Smooth muscle cell (in vitro differentiated cells): ENCODE measurements around the gene OR52K1. TPM values are rescaled to one million over a fixed set of nuclear protein-coding genes. Genes with fewer than 3 reads are reported as not detected.
"Not testable (repeated sequence)": the region's sequence is repeated elsewhere in the genome, so short reads cannot be mapped to it uniquely, and the experiment has no call there.

Experiments
- DNase-seq: peaks from one replicate; lab custom pipeline; 2025; ENCODE audit not compliant: unreplicated experiment; lab: John Stamatoyannopoulos, UW
- H2AFZ ChIP-seq: fragments of 200-600 bp; sonication (generic); 2 replicates; pipeline ENCODE4 v1.6.0; 2016; ENCODE audit warnings: antibody characterized with exemption, low read depth, mild to moderate bottlenecking
- H3F3A ChIP-seq: fragments of 200-600 bp; sonication (generic); 2 replicates; pipeline ENCODE4 v1.6.0; 2017; ENCODE audit warnings: antibody characterized with exemption, low read depth
- H3K27ac ChIP-seq: fragments of 200-600 bp; sonication (generic); 2 replicates; pipeline ENCODE4 v1.5.1; 2016; ENCODE audit warnings: low read depth, mild to moderate bottlenecking
- H3K27me3 ChIP-seq: fragments of 200-600 bp; sonication (generic); 2 replicates; pipeline ENCODE4 v1.6.1; 2016; ENCODE audit warnings: low read depth, mild to moderate bottlenecking
- H3K36me3 ChIP-seq: fragments of 200-600 bp; sonication (generic); 2 replicates; pipeline ENCODE4 v1.5.1; 2016; ENCODE audit warnings: low read depth
- H3K4me1 ChIP-seq: fragments of 200-600 bp; sonication (generic); 2 replicates; pipeline ENCODE4 v1.5.1; 2016; ENCODE audit warnings: low read depth
- H3K4me2 ChIP-seq: fragments of 200-600 bp; sonication (generic); 2 replicates; pipeline ENCODE4 v1.6.0; 2016; ENCODE audit warnings: mild to moderate bottlenecking
- H3K4me3 ChIP-seq: fragments of 200-600 bp; sonication (generic); 2 replicates; pipeline ENCODE4 v1.5.1; 2016; ENCODE audit warnings: mild to moderate bottlenecking
- H3K79me2 ChIP-seq: fragments of 200-600 bp; sonication (generic); 2 replicates; pipeline ENCODE4 v1.6.0; 2016; ENCODE audit warnings: low read depth, mild to moderate bottlenecking
- H3K9ac ChIP-seq: fragments of 200-600 bp; sonication (generic); 2 replicates; pipeline ENCODE4 v1.6.0; 2016; ENCODE audit warnings: low read depth
- H3K9me3 ChIP-seq: fragments of 200-600 bp; sonication (generic); replicated peaks from 2 replicates; pipeline ENCODE4 v1.5.1; 2016; ENCODE audit warnings: low read depth
- H4K20me1 ChIP-seq: fragments of 200-600 bp; sonication (generic); 2 replicates; pipeline ENCODE4 v1.6.0; 2016; ENCODE audit warnings: low read depth
- CTCF ChIP-seq: fragments of 200-600 bp; sonication (generic); IDR thresholded peaks from 2 replicates; pipeline ENCODE4 v1.5.1; 2017; ENCODE audit warnings: borderline replicate concordance, mild to moderate bottlenecking, antibody characterized with exemption; ENCODE audit not compliant: insufficient read depth, poor library complexity, severe bottlenecking
- WGBS: methylation state at CpG from one replicate; pipeline ENCODE4 v1.1.7; 2016; ENCODE audit warnings: low lambda C conversion rate; 5-methylcytosine and 5-hydroxymethylcytosine counted together
- polyA plus RNA-seq: library from polyadenylated mRNA; unstranded; fragments of >200 nt; fragmentation: Nextera tagmentation; extraction: Ambion mirVana; gene quantifications from 2 replicates; pipeline ENCODE4 v1.2.1, GENCODE V29; 2016
- total RNA-seq: library from RNA; depleted of rRNA; stranded (reverse); fragments of >200 nt; gene quantifications from 2 replicates; pipeline ENCODE4 v1.2.3, GENCODE V29; 2014

Gene OR52K1
- total and polyA plus RNA-seq, 2 experiments from 2014 or later: 1.6 TPM; not detected in 1

GRCh38 chr11:4527926-4528325, 45.5 kb downstream of the OR52K1 start:
- Histone ChIP-seq H2AFZ (no peak overlapping the region), H3K4me3 (no peak overlapping the region), H3K4me1 (no peaks in the 10 kb centered on the region), H3K27me3 (no peaks in the 10 kb centered on the region), H3F3A (no peaks in the 10 kb centered on the region), H3K4me2 (no peak overlapping the region), H3K9ac (no peak overlapping the region), H4K20me1 (no peaks in the 10 kb centered on the region), H3K36me3 (no peaks in the 10 kb centered on the region), H3K79me2 (no peaks in the 10 kb centered on the region), H3K9me3 (no peaks in the 10 kb centered on the region), H3K27ac (no peak overlapping the region)
- TF ChIP-seq CTCF: no peak
- WGBS: 93% methylated on average over 2 of the region's 2 CpGs
- DNase-seq: no peak

- H3K27ac ChIP-seq, H4K20me1 ChIP-seq, H3K4me3 ChIP-seq, H3F3A ChIP-seq, H3K4me2 ChIP-seq, H3K79me2 ChIP-seq, H3K9me3 ChIP-seq, DNase-seq, H2AFZ ChIP-seq, H3K27me3 ChIP-seq, H3K36me3 ChIP-seq, H3K9ac ChIP-seq, H3K4me1 ChIP-seq: not testable (repeated sequence)
- 71% methylated on average over 11 of the region's 11 CpGs for WGBS
These were observed 49.2 kb downstream of the OR52K1 start for GRCh38 chr11:4531686-4532085.

- TF ChIP-seq CTCF: peak; percentile 71
- H3K4me3 ChIP-seq: no peak overlapping the region
- DNase-seq: no peak
These were observed 57.3 kb downstream of the OR52K1 start for GRCh38 chr11:4539603-4540219.

GRCh38 chr11:4541071-4541470, 58.6 kb downstream of the OR52K1 start:
- no peaks in the 10 kb centered on the region for H3K79me2 ChIP-seq
- no peak overlapping the region for H3K4me3 ChIP-seq
- no peaks in the 10 kb centered on the region for H3F3A ChIP-seq
- no peaks in the 10 kb centered on the region for H3K36me3 ChIP-seq
- no peaks in the 10 kb centered on the region for H4K20me1 ChIP-seq
- no peak overlapping the region for H2AFZ ChIP-seq
- H3K4me1 ChIP-seq: no peaks in the 10 kb centered on the region
- no peaks in the 10 kb centered on the region for H3K9me3 ChIP-seq
- H3K4me2 ChIP-seq: no peak overlapping the region
- H3K27ac ChIP-seq: no peak overlapping the region
- H3K9ac ChIP-seq: no peak overlapping the region
- no peak for TF ChIP-seq CTCF
- 23% methylated on average over 1 of the region's 1 CpG for WGBS
- no peak for DNase-seq
- H3K27me3 ChIP-seq: peaks cover 2% of the 10 kb centered on the region

More at GRCh38 chr11:4539603-4540219, 57.3 kb downstream of the OR52K1 start:
- no peaks in the 10 kb centered on the region for H3F3A ChIP-seq
- H3K27ac ChIP-seq: no peak overlapping the region
- WGBS: 34% methylated on average over 3 of the region's 3 CpGs
- no peaks in the 10 kb centered on the region for H3K27me3 ChIP-seq
- no peak overlapping the region for H3K9ac ChIP-seq
- H3K79me2 ChIP-seq: no peaks in the 10 kb centered on the region
- no peaks in the 10 kb centered on the region for H3K36me3 ChIP-seq
- H4K20me1 ChIP-seq: no peaks in the 10 kb centered on the region
- H3K9me3 ChIP-seq: no peaks in the 10 kb centered on the region
- no peak overlapping the region for H2AFZ ChIP-seq
- H3K4me2 ChIP-seq: no peak overlapping the region
- H3K4me1 ChIP-seq: no peaks in the 10 kb centered on the region

Other genes with a start within 250 kb of the OR52K1 start
- gene OR52B4, start 114.3 kb upstream of the OR52K1 start, total RNA-seq: not detected in 2 replicates
- not detected in 2 replicates for gene OR52B4, start 114.3 kb upstream of the OR52K1 start, polyA plus RNA-seq
- gene TRIM21, start 88.9 kb upstream of the OR52K1 start, total RNA-seq: 14.0 and 18.7 TPM in 2 replicates
- 14.0 and 27.6 TPM in 2 replicates for gene TRIM21, start 88.9 kb upstream of the OR52K1 start, polyA plus RNA-seq
- not detected in 2 replicates for gene OR52K2, start 33.4 kb upstream of the OR52K1 start, total RNA-seq
- not detected in 2 replicates for gene OR52K2, start 33.4 kb upstream of the OR52K1 start, polyA plus RNA-seq
- gene OR52M1, start 62.5 kb downstream of the OR52K1 start, total RNA-seq: not detected in 2 replicates
- gene OR52M1, start 62.5 kb downstream of the OR52K1 start, polyA plus RNA-seq: not detected in 2 replicates
- gene OR52I2, start 99.1 kb downstream of the OR52K1 start, total RNA-seq: not detected in 2 replicates
- gene OR52I2, start 99.1 kb downstream of the OR52K1 start, polyA plus RNA-seq: 0.02 TPM in 1 of 2 replicates, not detected in the other
- gene OR52I1, start 111.4 kb downstream of the OR52K1 start, total RNA-seq: not detected in 2 replicates
- gene OR52I1, start 111.4 kb downstream of the OR52K1 start, polyA plus RNA-seq: not detected in 2 replicates
- 10.7 and 18.9 TPM in 2 replicates for gene TRIM68, start 125.6 kb downstream of the OR52K1 start, total RNA-seq
- 7.8 and 10.7 TPM in 2 replicates for gene TRIM68, start 125.6 kb downstream of the OR52K1 start, polyA plus RNA-seq
- not detected in 2 replicates for gene OR51D1, start 154.8 kb downstream of the OR52K1 start, total RNA-seq
- not detected in 2 replicates for gene OR51D1, start 154.8 kb downstream of the OR52K1 start, polyA plus RNA-seq
- gene OR51E1, start 161.3 kb downstream of the OR52K1 start, total RNA-seq: not detected in 2 replicates
- not detected in 2 replicates for gene OR51E1, start 161.3 kb downstream of the OR52K1 start, polyA plus RNA-seq
- not detected in 2 replicates for gene OR51E2, start 215.2 kb downstream of the OR52K1 start, total RNA-seq
- not detected in 2 replicates for gene OR51E2, start 215.2 kb downstream of the OR52K1 start, polyA plus RNA-seq
- gene MMP26, start 222.1 kb downstream of the OR52K1 start, total RNA-seq: not detected in 2 replicates
- not detected in 2 replicates for gene MMP26, start 222.1 kb downstream of the OR52K1 start, polyA plus RNA-seq